Measurements from ENCODE around the gene HPSE2. TPM values are rescaled to one million over a fixed set of nuclear protein-coding genes. Genes with fewer than 3 reads are reported as not detected.

Gene HPSE2
- polyA plus RNA-seq, 1 of the 3 experiments (the other 2 are of a cell fraction): not detected

DNA sequence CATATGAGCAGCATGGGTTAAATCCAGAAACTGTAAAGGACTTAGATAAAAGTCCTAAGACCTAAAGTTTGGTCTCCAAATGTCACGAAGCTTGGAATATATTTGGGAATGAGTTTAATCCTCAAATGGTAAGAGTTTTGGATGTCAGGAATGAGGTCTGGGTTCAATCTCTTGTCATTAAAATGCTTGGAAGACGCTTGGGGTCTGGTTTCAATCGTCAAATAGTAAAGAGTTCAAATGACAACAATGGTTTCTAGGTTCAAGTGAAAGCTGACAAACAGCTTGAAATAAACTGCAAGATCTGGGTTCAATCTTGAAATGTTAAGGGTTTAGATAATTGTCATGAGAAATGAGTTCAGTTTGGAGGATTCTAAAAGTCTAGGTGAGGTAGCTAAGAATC is 403.5 kb downstream of the HPSE2 start:
- H3K27me3 ChIP-seq (ENCODE audit: insufficient read depth): no peaks in the 10 kb centered on the region
- H3K4me3 ChIP-seq (ENCODE audit: low read depth in 2 of 2, low read length in 1 of 2): no peak overlapping the region
- H4K20me1 ChIP-seq (ENCODE audit: insufficient read depth): no peaks in the 10 kb centered on the region
- H3K27ac ChIP-seq (ENCODE audit: low read depth in 2 of 2, low read length in 1 of 2): no peak overlapping the region
- no peaks in the 10 kb centered on the region for H3K79me2 ChIP-seq (ENCODE audit: insufficient read depth)
- no peak for DNase-seq
- H3K9me2 ChIP-seq: no peaks in the 10 kb centered on the region
- no peak overlapping the region for H3K9ac ChIP-seq
- no peaks in the 10 kb centered on the region for H3K4me1 ChIP-seq (ENCODE audit: control insufficient read depth in 1 of 2, insufficient read depth in 2 of 2, low read depth in 1 of 2, low read length in 1 of 2)
- ChIA-PET POLR2A (no interaction called here), CTCF (interaction anchor here (1.1 to 1.3 kb wide), 3 partner anchors 15 to 79 kb away, joined by 3 to 5 read pairs (median 3); no protein-coding TSS in a partner anchor)
- H3K4me2 ChIP-seq: no peak overlapping the region
- no peaks in the 10 kb centered on the region for H3K36me3 ChIP-seq (replicated peaks in 1 of 2; ENCODE audit: control insufficient read depth in 1 of 2, insufficient read depth in 2 of 2, low read length in 1 of 2)
- TF ChIP-seq POLR2AphosphoS5 (IDR thresholded peaks at IDR 0.05; ENCODE audit: low read depth, low read length) (no peak), EZH2phosphoT487 (IDR thresholded peaks at IDR 0.05; ENCODE audit: borderline replicate concordance, low read depth) (no peak), CHD2 (IDR thresholded peaks at IDR 0.05; ENCODE audit: low read length, partially characterized antibody) (no peak), ZBTB33 (IDR thresholded peaks at IDR 0.05; ENCODE audit: borderline replicate concordance, low read depth) (no peak), REST (IDR thresholded peaks at IDR 0.05; ENCODE audit: low read depth, low read length) (no peak), RCOR1 (IDR thresholded peaks at IDR 0.05; ENCODE audit: low read length) (no peak), GABPA (IDR thresholded peaks at IDR 0.05; ENCODE audit: low read depth) (no peak), RAD21 (IDR thresholded peaks at IDR 0.05; ENCODE audit: low read length) (no peak), MXI1 (IDR thresholded peaks at IDR 0.05; ENCODE audit: low read depth, low read length) (no peak)
- TF ChIP-seq, protein P1, sequence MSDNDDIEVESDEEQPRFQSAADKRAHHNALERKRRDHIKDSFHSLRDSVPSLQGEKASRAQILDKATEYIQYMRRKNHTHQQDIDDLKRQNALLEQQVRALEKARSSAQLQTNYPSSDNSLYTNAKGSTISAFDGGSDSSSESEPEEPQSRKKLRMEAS (IDR thresholded peaks at IDR 0.05; ENCODE audit: low read depth): no peak
- whole genome bisulfite sequencing (ENCODE audit: low lambda C conversion rate): 8% methylated on average over 3 of the region's 3 CpGs
- no peaks in the 10 kb centered on the region for H3F3A ChIP-seq (replicated peaks; ENCODE audit: insufficient read depth)
- H3K9me3 ChIP-seq: no peaks in the 10 kb centered on the region
- no peak overlapping the region for H2AFZ ChIP-seq (ENCODE audit: low read depth)

DNA sequence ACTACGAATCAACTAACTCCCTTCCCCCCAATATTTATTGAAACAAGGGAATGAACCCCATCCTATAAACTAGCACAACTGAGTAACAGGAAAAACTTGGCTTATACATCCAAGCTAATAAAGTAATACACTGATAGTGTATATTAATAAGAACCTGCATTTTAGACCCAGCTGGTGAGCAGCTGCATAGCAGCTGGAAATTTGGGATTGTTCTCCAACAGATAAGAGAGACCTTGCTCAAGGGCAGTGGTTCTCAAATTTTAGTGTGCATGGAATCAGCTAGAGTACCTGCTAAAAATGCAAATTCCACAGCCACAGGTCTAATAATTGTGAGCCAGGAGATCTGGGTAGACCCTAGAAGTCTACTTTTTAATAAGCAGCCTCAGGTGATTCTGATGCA is 404.3 kb downstream of the HPSE2 start:
- WGBS (ENCODE audit: low lambda C conversion rate): 9% methylated on average over 1 of the region's 1 CpG
- Histone ChIP-seq H3K79me2 (ENCODE audit: insufficient read depth) (no peaks in the 10 kb centered on the region), H3K27ac (ENCODE audit: low read depth in 2 of 2, low read length in 1 of 2) (no peak overlapping the region), H3F3A (replicated peaks; ENCODE audit: insufficient read depth) (no peaks in the 10 kb centered on the region), H3K9me3 (no peaks in the 10 kb centered on the region), H2AFZ (ENCODE audit: low read depth) (no peak overlapping the region), H3K4me1 (ENCODE audit: control insufficient read depth in 1 of 2, insufficient read depth in 2 of 2, low read depth in 1 of 2, low read length in 1 of 2) (no peaks in the 10 kb centered on the region), H4K20me1 (ENCODE audit: insufficient read depth) (no peaks in the 10 kb centered on the region), H3K4me2 (no peak overlapping the region), H3K27me3 (ENCODE audit: insufficient read depth) (no peaks in the 10 kb centered on the region), H3K36me3 (replicated peaks in 1 of 2; ENCODE audit: control insufficient read depth in 1 of 2, insufficient read depth in 2 of 2, low read length in 1 of 2) (no peaks in the 10 kb centered on the region), H3K9ac (no peak overlapping the region), H3K9me2 (no peaks in the 10 kb centered on the region), H3K4me3 (ENCODE audit: low read depth in 2 of 2, low read length in 1 of 2) (no peak overlapping the region)
- no peak for DNase-seq
- POLR2A ChIA-PET: no interaction called here
- CTCF ChIA-PET: interaction anchor here (1.2 kb wide), 1 partner anchor 80 kb away, joined by 3 read pairs; no protein-coding TSS in a partner anchor
- TF ChIP-seq USF1 (IDR thresholded peaks at IDR 0.05; ENCODE audit: borderline replicate concordance, low read depth) (no peak), GATA2 (CRISPR knock-in tag; IDR thresholded peaks at IDR 0.05) (no peak), ZBTB33 (IDR thresholded peaks at IDR 0.05; ENCODE audit: borderline replicate concordance, low read depth) (no peak), CHD2 (IDR thresholded peaks at IDR 0.05; ENCODE audit: low read length, partially characterized antibody) (no peak), FOSL2 (IDR thresholded peaks at IDR 0.05; ENCODE audit: borderline replicate concordance, low read depth) (no peak), SIN3A (IDR thresholded peaks at IDR 0.05; ENCODE audit: borderline replicate concordance, low read depth, low read length) (no peak), NFIC (IDR thresholded peaks at IDR 0.05; ENCODE audit: borderline replicate concordance) (no peak), TEAD4 (IDR thresholded peaks at IDR 0.05; ENCODE audit: borderline replicate concordance, insufficient read depth) (no peak), MEF2A (IDR thresholded peaks at IDR 0.05; ENCODE audit: borderline replicate concordance, low read depth) (no peak)
- TF ChIP-seq, protein P2, sequence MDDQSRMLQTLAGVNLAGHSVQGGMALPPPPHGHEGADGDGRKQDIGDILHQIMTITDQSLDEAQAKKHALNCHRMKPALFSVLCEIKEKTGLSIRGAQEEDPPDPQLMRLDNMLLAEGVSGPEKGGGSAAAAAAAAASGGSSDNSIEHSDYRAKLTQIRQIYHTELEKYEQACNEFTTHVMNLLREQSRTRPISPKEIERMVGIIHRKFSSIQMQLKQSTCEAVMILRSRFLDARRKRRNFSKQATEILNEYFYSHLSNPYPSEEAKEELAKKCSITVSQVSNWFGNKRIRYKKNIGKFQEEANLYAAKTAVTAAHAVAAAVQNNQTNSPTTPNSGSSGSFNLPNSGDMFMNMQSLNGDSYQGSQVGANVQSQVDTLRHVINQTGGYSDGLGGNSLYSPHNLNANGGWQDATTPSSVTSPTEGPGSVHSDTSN (IDR thresholded peaks at IDR 0.05): no peak

All from SK-N-SH (cell line).